Activated naive CD4-positive, alpha-beta T cell treated with anti-CD3 and anti-CD28 coated beads, Interleukin-2, amount 10 ng/mL, durations not matched to agents 7 days and 5 days (primary cell): ENCODE data around the gene MAPK10.

Experiments used
- CTCF ChIA-PET: fragments of 350-600 bp; sonication (Branson Sonifier 250); formaldehyde crosslinking; loops from one replicate; lab custom pipeline; 2021; ENCODE audit warnings: antibody characterized with exemption; lab: Charles Lee
- DNase-seq: peaks from one replicate; pipeline ENCODE4 v3.0.0-alpha.2; 2020
- H3K27ac Mint-ChIP-seq: one replicate; pipeline ENCODE4 v1.8.0; 2021; ENCODE audit warnings: mild to moderate bottlenecking, moderate library complexity, mixed read lengths
- H3K27me3 Mint-ChIP-seq: one replicate; pipeline ENCODE4 v1.8.0; 2021; ENCODE audit warnings: mild to moderate bottlenecking, mixed read lengths
- H3K36me3 Mint-ChIP-seq: one replicate; pipeline ENCODE4 v1.8.0; 2021; ENCODE audit warnings: mixed read lengths
- H3K4me1 Mint-ChIP-seq: one replicate; pipeline ENCODE4 v1.8.0; 2021; ENCODE audit warnings: mixed read lengths
- H3K4me3 Mint-ChIP-seq: one replicate; pipeline ENCODE4 v1.8.0; 2021; ENCODE audit warnings: mild to moderate bottlenecking, moderate library complexity, mixed read lengths
- H3K9me3 Mint-ChIP-seq: one replicate; pipeline ENCODE4 v1.8.0; 2021; ENCODE audit warnings: mixed read lengths

MAPK10 gene

GRCh38 chr4:86359944-86360478 is at the start of gene MAPK10:
MAPK10 (minus strand) TSS chr4:86360053.
- Mint-ChIP-seq H3K4me1 (peaks cover 11% of the 10 kb centered on the region), H3K27ac (no peak within 1 kb of the TSS), H3K27me3 (peaks cover 4% of the 10 kb centered on the region), H3K36me3 (no peaks in the 10 kb centered on the region), H3K4me3 (peak within 1 kb of the TSS; percentile 45), H3K9me3 (no peaks in the 10 kb centered on the region)
- CTCF ChIA-PET = no interaction called here
- peak; percentile 59 for DNase-seq

- no peak for DNase-seq
- Mint-ChIP-seq H3K27ac (no peak overlapping the region), H3K4me3 (no peak overlapping the region), H3K36me3 (no peaks in the 10 kb centered on the region), H3K9me3 (no peaks in the 10 kb centered on the region), H3K4me1 (no peaks in the 10 kb centered on the region), H3K27me3 (no peaks in the 10 kb centered on the region)
- CTCF ChIA-PET = interaction anchor here (0.7 kb wide), 1 partner anchor 92 kb away, joined by 4 read pairs; no protein-coding TSS in a partner anchor
Measured at GRCh38 chr4:86403575-86403974, 43.7 kb upstream of the MAPK10 start.

- Mint-ChIP-seq H3K9me3 (no peaks in the 10 kb centered on the region), H3K4me1 (no peaks in the 10 kb centered on the region), H3K27ac (no peak overlapping the region), H3K4me3 (no peak overlapping the region), H3K27me3 (no peaks in the 10 kb centered on the region), H3K36me3 (no peaks in the 10 kb centered on the region)
- DNase-seq = no peak
- CTCF ChIA-PET = no interaction called here
Measured at GRCh38 chr4:86401826-86402225, 42.0 kb upstream of the MAPK10 start.

GRCh38 chr4:86400216-86400615 is 40.4 kb upstream of the MAPK10 start:
- no peaks in the 10 kb centered on the region for H3K36me3 Mint-ChIP-seq
- no peak for DNase-seq
- no peaks in the 10 kb centered on the region for H3K4me1 Mint-ChIP-seq
- H3K27me3 Mint-ChIP-seq = no peaks in the 10 kb centered on the region
- H3K27ac Mint-ChIP-seq = no peak overlapping the region
- no peak overlapping the region for H3K4me3 Mint-ChIP-seq
- no peaks in the 10 kb centered on the region for H3K9me3 Mint-ChIP-seq
- CTCF ChIA-PET = no interaction called here

- Mint-ChIP-seq H3K4me3 (no peak overlapping the region), H3K36me3 (no peaks in the 10 kb centered on the region), H3K27me3 (no peaks in the 10 kb centered on the region), H3K27ac (no peak overlapping the region), H3K9me3 (no peaks in the 10 kb centered on the region), H3K4me1 (no peaks in the 10 kb centered on the region)
- no peak for DNase-seq
- CTCF ChIA-PET = interaction anchor here (0.6 kb wide), 1 partner anchor 9 kb away, joined by 5 read pairs; no protein-coding TSS in a partner anchor
Measured at GRCh38 chr4:86398187-86398586, 38.3 kb upstream of the MAPK10 start.

GRCh38 chr4:86393749-86394148 is 33.9 kb upstream of the MAPK10 start:
- CTCF ChIA-PET = interaction anchor here (0.7 kb wide), 1 partner anchor 171 kb away, joined by 3 read pairs; no protein-coding TSS in a partner anchor
- Mint-ChIP-seq H3K4me1 (no peaks in the 10 kb centered on the region), H3K27me3 (no peaks in the 10 kb centered on the region), H3K4me3 (no peak overlapping the region), H3K27ac (no peak overlapping the region), H3K36me3 (no peaks in the 10 kb centered on the region), H3K9me3 (no peaks in the 10 kb centered on the region)
- DNase-seq = no peak

- H3K4me3 Mint-ChIP-seq = no peak overlapping the region
- H3K27ac Mint-ChIP-seq = no peak overlapping the region
- no peaks in the 10 kb centered on the region for H3K27me3 Mint-ChIP-seq
- H3K36me3 Mint-ChIP-seq = no peaks in the 10 kb centered on the region
- DNase-seq = no peak
- CTCF ChIA-PET = no interaction called here
- H3K9me3 Mint-ChIP-seq = no peaks in the 10 kb centered on the region
- H3K4me1 Mint-ChIP-seq = no peaks in the 10 kb centered on the region
Measured at GRCh38 chr4:86389664-86390063, 29.8 kb upstream of the MAPK10 start.

- CTCF ChIA-PET = no interaction called here
- Mint-ChIP-seq H3K4me1 (no peaks in the 10 kb centered on the region), H3K27me3 (no peaks in the 10 kb centered on the region), H3K4me3 (no peak overlapping the region), H3K27ac (no peak overlapping the region), H3K9me3 (no peaks in the 10 kb centered on the region), H3K36me3 (no peaks in the 10 kb centered on the region)
- no peak for DNase-seq
Measured at GRCh38 chr4:86388252-86388651, 28.4 kb upstream of the MAPK10 start.

GRCh38 chr4:86386817-86387415 is 27.1 kb upstream of the MAPK10 start:
- no peaks in the 10 kb centered on the region for H3K9me3 Mint-ChIP-seq
- H3K27ac Mint-ChIP-seq = no peak overlapping the region
- CTCF ChIA-PET = no interaction called here
- no peaks in the 10 kb centered on the region for H3K36me3 Mint-ChIP-seq
- H3K4me1 Mint-ChIP-seq = no peaks in the 10 kb centered on the region
- no peak for DNase-seq
- no peaks in the 10 kb centered on the region for H3K27me3 Mint-ChIP-seq
- no peak overlapping the region for H3K4me3 Mint-ChIP-seq

- no peak overlapping the region for H3K27ac Mint-ChIP-seq
- H3K9me3 Mint-ChIP-seq = no peaks in the 10 kb centered on the region
- no peaks in the 10 kb centered on the region for H3K4me1 Mint-ChIP-seq
Measured at GRCh38 chr4:86386201-86386600, 26.3 kb upstream of the MAPK10 start.

GRCh38 chr4:86381431-86381830 is 21.6 kb upstream of the MAPK10 start:
- Mint-ChIP-seq H3K27ac (no peak overlapping the region), H3K36me3 (no peaks in the 10 kb centered on the region), H3K27me3 (no peaks in the 10 kb centered on the region), H3K4me1 (no peaks in the 10 kb centered on the region), H3K9me3 (no peaks in the 10 kb centered on the region), H3K4me3 (no peak overlapping the region)
- CTCF ChIA-PET = no interaction called here
- DNase-seq = no peak

More at GRCh38 chr4:86386201-86386600, 26.3 kb upstream of the MAPK10 start:
- CTCF ChIA-PET = no interaction called here
- no peak overlapping the region for H3K4me3 Mint-ChIP-seq
- no peak for DNase-seq
- H3K27me3 Mint-ChIP-seq = no peaks in the 10 kb centered on the region
- no peaks in the 10 kb centered on the region for H3K36me3 Mint-ChIP-seq

GRCh38 chr4:86380181-86380724 is 20.4 kb upstream of the MAPK10 start:
- Mint-ChIP-seq H3K27me3 (no peaks in the 10 kb centered on the region), H3K4me1 (no peaks in the 10 kb centered on the region), H3K27ac (no peak overlapping the region), H3K9me3 (no peaks in the 10 kb centered on the region), H3K36me3 (no peaks in the 10 kb centered on the region), H3K4me3 (no peak overlapping the region)
- CTCF ChIA-PET = no interaction called here
- DNase-seq = no peak

- H3K4me3 Mint-ChIP-seq = no peak overlapping the region
- no peak overlapping the region for H3K27ac Mint-ChIP-seq
- no peaks in the 10 kb centered on the region for H3K4me1 Mint-ChIP-seq
- CTCF ChIA-PET = no interaction called here
- H3K9me3 Mint-ChIP-seq = peaks cover 2% of the 10 kb centered on the region
- no peak for DNase-seq
- no peaks in the 10 kb centered on the region for H3K36me3 Mint-ChIP-seq
- H3K27me3 Mint-ChIP-seq = no peaks in the 10 kb centered on the region
Measured at GRCh38 chr4:86376850-86377249, 17.0 kb upstream of the MAPK10 start.

- Mint-ChIP-seq H3K9me3 (peaks cover 5% of the 10 kb centered on the region), H3K27me3 (no peaks in the 10 kb centered on the region), H3K4me1 (no peaks in the 10 kb centered on the region), H3K36me3 (no peaks in the 10 kb centered on the region), H3K27ac (no peak overlapping the region), H3K4me3 (no peak overlapping the region)
- DNase-seq = no peak
- CTCF ChIA-PET = no interaction called here
Measured at GRCh38 chr4:86368433-86368832, 8.6 kb upstream of the MAPK10 start.

GRCh38 chr4:86367577-86367976 is 7.7 kb upstream of the MAPK10 start:
- Mint-ChIP-seq H3K9me3 (peaks cover 5% of the 10 kb centered on the region), H3K27ac (no peak overlapping the region), H3K27me3 (no peaks in the 10 kb centered on the region), H3K36me3 (no peaks in the 10 kb centered on the region), H3K4me1 (no peaks in the 10 kb centered on the region), H3K4me3 (no peak overlapping the region)
- no peak for DNase-seq
- CTCF ChIA-PET = no interaction called here
